HCT116 (cell line): Measurements from ENCODE around the gene CCNL2.
"Not testable (repeated sequence)": the region's sequence is repeated elsewhere in the genome, so short reads cannot be mapped to it uniquely, and the experiment has no call there.

Source experiments
- EGR1 ChIP-seq: IDR thresholded peaks from 2 replicates; pipeline ENCODE4 v1.6.1; 2012; ENCODE audit warnings: low read depth
- ELF1 ChIP-seq: IDR thresholded peaks from 2 replicates; pipeline ENCODE4 v1.6.1; 2012; ENCODE audit warnings: low read depth, borderline replicate concordance
- EZH2 ChIP-seq: fragments of 200-600 bp; sonication (generic); IDR thresholded peaks from 2 replicates; pipeline ENCODE4 v1.6.1; 2017; ENCODE audit warnings: antibody characterized with exemption, mixed run types
- POLR2A ChIP-seq: IDR thresholded peaks from 2 replicates; pipeline ENCODE4 v1.7.0; 2011; ENCODE audit warnings: borderline replicate concordance; ENCODE audit not compliant: insufficient read depth, insufficient read length; ENCODE audit errors: extremely low read depth
- POLR2AphosphoS5 ChIP-seq: IDR thresholded peaks from 2 replicates; pipeline ENCODE4 v1.6.1; 2011; ENCODE audit warnings: mild to moderate bottlenecking, low read depth, low read length, moderate library complexity
- SIN3A ChIP-seq: IDR thresholded peaks from 2 replicates; pipeline ENCODE4 v1.6.1; 2012; ENCODE audit warnings: low read depth
- TCF7L2 ChIP-seq: IDR thresholded peaks from 2 replicates; pipeline ENCODE4 v1.7.0; 2011; ENCODE audit warnings: borderline replicate concordance, inconsistent platforms; ENCODE audit not compliant: insufficient read depth, insufficient read length; ENCODE audit errors: extremely low read depth
- TF ChIP-seq, protein P1 (sequence below), 3 experiments: fragments of 200-600 bp in 1 of 3; sonication (generic) in 1 of 3; IDR thresholded peaks in 2 of 3; conservative IDR thresholded peaks in 1 of 3; 2 replicates each; pipeline ENCODE4 v1.5.1; 2012 to 2017; ENCODE audit warnings: low read depth in 2 of 3, low read length in 2 of 3, antibody characterized with exemption in 1 of 3, borderline replicate concordance in 1 of 3, control low read depth in 1 of 3, mild to moderate bottlenecking in 1 of 3, mixed read lengths in 1 of 3, mixed run types in 1 of 3, moderate library complexity in 1 of 3; ENCODE audit not compliant: insufficient read depth in 1 of 3

DNA sequence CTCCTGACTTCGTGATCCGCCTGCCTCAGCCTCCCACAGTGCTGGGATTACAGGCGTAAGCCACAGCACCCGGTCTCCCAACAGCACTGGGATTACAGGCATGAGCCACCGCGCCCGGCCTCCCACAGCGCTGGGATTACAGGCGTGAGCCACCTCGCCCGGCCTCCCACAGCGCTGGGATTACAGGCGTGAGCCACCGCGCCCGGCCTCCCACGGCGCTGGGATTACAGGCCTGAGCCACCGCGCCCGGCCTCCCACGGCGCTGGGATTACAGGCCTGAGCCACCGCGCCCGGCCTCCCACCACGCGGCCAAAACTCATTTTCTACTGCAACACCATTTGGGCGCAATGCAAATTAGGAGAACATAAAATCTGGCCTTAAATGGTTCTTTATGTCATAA is 13.8 kb downstream of the CCNL2 start:
- not testable (repeated sequence) for TF ChIP-seq EGR1, SIN3A, POLR2A, EZH2, POLR2AphosphoS5, TCF7L2, ELF1
- TF ChIP-seq, protein P1, sequence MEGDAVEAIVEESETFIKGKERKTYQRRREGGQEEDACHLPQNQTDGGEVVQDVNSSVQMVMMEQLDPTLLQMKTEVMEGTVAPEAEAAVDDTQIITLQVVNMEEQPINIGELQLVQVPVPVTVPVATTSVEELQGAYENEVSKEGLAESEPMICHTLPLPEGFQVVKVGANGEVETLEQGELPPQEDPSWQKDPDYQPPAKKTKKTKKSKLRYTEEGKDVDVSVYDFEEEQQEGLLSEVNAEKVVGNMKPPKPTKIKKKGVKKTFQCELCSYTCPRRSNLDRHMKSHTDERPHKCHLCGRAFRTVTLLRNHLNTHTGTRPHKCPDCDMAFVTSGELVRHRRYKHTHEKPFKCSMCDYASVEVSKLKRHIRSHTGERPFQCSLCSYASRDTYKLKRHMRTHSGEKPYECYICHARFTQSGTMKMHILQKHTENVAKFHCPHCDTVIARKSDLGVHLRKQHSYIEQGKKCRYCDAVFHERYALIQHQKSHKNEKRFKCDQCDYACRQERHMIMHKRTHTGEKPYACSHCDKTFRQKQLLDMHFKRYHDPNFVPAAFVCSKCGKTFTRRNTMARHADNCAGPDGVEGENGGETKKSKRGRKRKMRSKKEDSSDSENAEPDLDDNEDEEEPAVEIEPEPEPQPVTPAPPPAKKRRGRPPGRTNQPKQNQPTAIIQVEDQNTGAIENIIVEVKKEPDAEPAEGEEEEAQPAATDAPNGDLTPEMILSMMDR (IDR thresholded peaks at IDR 0.05 in 2 of 3, conservative IDR thresholded peaks at IDR 0.05 in 1 of 3; ENCODE audit: borderline replicate concordance in 1 of 3, insufficient read depth in 1 of 3, low read depth in 2 of 3, low read length in 2 of 3) = not testable (repeated sequence)
